NCI-H2227 (cell line): ENCODE data around the gene TMEM61.
"Not testable (repeated sequence)": the region's sequence is repeated elsewhere in the genome, so short reads cannot be mapped to it uniquely, and the experiment has no call there.

Experiments used
- DNase-seq: peaks from one replicate; lab custom pipeline; 2025; ENCODE audit not compliant: unreplicated experiment; lab: John Stamatoyannopoulos, UW

Gene TMEM61

DNA sequence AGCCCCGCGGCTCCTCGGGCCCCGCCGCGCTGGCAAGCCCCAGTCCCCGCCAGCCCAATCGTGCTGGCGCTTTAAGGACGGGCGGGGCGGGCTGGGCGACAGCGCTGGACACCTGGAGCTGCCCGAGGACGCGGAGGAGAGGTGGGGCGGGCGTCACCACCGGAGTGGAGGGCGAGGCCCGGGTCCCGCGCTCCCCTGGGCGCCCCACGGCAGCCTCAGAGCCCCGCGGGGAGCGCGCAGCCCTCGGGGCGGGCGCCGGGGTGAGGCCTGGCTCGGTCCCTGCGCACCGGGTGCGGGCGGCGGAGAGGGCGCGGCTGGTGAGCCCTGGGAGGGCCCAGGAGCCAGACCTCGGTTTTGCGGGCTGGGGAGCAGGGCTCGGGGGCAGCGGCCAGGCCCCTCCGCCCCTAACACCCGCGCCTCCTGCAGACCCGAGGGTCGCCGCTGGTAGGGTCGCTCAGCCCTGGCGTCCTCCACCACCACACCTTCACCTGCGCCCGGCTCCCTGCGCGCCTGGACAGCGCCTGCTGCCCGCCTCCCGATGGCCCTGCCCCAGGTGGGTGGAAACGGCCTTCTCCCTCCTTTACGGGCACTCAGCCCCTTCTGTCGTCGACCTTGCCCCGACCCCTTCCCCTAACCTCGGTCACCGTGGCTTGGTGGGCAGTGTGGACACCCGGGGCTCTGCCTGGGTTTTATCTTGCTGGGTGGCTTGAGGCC is at the start of gene TMEM61:
Gene TMEM61 (plus strand): TSS at position 101 of the 714 bp plus-strand sequence. CDS start 438 bp downstream, at position 539.
- DNase-seq: no peak

DNA sequence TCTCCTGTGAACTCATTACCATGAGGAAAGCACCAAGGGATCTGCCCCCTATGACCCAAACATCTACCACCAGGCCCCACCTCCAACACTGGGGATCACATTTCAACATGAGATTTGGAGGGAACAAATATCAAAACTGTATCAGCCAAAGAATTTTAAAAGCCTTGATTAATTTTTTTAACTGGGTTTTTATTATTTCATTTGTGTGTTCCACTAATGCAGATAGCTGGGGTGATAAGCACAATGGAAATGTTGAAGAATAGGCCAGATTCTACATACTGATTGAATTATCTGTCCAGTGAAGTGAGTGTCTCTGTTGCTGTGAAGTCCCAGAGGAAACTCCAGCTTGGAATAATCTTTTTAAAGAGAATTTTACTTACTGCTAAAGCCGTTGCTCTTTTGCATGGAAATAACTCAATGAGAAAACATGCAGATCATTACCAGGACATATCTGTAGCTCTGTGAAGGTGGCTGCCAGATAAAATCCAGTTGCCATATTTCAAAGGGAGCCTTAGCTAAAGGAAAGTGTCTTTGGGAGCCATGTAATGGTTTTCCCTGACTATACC is 49.1 kb upstream of the TMEM61 start:
- no peak for DNase-seq

DNA sequence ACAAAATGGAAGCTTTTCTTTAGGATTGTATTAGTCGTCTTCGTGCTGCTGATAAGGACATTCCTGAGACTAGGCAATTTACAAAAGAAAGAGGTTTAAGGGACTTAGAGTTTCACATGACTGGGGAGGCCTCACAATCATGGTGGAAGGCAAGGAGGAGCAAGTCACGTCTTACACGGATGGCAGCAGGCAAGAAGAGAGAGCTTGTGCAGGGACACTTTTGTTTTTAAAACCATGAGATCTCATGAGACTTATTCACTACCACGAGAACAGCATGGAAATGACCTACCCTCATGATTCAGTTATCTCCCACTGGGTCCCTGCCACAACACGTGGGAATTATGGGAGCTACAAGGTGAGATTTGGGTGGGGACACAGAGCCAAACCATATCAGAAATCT is 46.3 kb upstream of the TMEM61 start:
- DNase-seq: not testable (repeated sequence)

DNA sequence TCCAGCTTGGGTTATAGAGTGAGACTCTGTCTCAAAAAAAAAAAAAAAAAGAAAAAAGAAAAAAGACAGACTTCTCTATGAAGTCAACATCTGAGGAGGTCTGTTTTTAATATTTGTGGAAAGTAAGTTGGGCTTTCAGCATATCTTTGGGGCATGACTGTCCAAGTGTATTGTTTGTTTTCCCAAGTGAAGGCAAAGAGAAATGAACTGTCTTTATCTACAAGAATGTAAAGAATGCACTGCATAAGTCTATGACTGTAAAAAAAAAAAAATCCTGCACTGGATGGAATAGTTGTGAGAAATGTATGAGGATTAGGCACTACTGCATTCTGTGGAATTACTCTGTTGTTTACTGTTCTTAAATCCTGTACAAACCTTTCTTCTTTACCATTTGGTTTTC is 45.6 kb upstream of the TMEM61 start:
- DNase-seq: no peak

DNA sequence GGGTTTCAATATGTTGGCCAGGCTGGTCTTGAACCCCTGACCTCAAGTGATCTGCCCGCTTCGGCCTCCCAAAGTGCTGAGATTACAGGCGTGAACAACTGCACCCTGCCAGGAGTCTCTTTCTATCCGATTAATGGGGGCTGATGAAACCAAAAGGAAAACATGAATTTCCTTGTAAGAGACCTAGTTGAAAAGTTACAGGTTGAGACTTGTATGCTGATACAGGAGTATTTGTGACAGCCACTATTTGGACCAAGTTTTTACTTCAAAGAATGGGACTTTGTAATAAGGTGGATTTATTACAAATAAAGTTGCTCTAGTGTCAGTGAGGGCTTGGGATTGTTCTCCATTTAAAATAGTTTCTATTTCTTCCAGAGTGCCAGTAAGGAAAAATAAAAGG is 43.6 kb upstream of the TMEM61 start:
- no peak for DNase-seq

DNA sequence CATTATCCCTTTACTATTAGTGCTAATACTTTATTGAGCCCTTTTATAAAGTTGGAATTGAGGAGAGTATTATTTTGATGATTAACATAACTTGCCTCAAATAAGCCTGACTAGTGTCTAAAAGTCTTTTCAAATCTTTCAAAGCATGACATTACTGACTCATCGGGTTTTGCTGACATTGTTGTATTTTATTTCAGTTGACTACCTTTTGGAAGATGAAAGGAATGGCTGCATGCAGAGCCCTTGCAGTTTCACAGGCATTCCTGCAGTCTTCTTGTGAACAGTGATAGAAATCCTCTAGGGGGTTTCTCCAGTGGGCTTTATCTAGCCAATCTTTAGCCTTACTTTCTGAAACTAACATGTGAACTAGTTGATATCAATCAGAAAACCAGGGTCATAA is 43.0 kb upstream of the TMEM61 start:
- no peak for DNase-seq

DNA sequence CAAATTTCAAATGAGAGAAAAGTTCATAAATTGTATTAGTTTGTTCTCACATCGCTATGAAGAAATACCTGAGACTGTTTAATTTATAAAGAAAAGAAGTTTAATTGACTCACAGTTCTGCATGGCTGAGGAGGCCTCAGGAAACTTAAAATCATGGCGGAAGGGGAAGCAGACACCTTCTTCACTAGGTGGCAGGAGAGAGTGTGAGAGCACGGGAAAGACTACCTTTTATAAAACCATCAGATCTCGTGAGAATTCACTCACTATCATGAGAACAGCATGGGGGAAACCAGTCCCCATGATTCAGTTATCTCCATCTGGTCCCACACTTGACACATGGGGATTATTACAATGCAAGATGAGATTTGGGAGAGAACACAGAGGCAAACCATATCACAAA is 41.5 kb upstream of the TMEM61 start:
- DNase-seq: not testable (repeated sequence)

DNA sequence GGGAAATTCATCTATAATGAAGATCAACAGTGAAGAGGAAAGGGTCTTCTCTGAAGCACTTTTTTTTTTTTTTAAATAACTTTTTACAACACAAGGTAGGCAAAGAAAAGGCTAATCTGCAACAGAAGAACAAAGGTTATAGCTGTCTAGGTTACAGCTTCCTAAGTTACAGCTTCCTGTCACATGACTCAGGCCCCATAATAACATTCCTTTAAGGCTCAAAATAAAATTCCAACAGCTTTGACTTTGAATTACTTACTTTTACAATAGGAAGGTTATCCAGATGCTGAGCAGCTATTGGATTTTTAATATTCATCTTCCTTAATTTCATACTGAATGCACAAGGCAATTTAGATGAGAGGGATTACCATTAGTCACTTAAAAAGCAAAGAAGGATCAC is 40.4 kb upstream of the TMEM61 start:
- no peak for DNase-seq

DNA sequence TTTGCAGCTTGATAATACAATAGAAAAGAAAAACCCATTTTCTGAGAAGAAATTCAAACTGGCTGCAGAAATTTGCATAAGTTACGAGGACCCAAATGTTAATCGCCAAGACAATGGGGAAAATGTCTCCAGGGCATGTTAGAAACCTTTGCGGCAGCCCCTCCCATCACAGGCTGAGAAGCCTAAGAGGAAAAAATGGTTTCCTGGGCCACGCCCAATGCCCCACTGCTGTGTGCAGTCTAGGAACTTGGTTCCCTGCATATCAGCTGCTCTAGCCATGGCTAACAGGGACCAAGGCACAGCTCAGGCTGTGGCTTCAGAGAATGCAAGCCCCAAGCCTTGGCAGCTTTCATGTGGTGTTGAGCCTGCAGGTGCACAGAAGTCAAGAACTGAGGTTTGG is 37.5 kb upstream of the TMEM61 start:
- DNase-seq: no peak

DNA sequence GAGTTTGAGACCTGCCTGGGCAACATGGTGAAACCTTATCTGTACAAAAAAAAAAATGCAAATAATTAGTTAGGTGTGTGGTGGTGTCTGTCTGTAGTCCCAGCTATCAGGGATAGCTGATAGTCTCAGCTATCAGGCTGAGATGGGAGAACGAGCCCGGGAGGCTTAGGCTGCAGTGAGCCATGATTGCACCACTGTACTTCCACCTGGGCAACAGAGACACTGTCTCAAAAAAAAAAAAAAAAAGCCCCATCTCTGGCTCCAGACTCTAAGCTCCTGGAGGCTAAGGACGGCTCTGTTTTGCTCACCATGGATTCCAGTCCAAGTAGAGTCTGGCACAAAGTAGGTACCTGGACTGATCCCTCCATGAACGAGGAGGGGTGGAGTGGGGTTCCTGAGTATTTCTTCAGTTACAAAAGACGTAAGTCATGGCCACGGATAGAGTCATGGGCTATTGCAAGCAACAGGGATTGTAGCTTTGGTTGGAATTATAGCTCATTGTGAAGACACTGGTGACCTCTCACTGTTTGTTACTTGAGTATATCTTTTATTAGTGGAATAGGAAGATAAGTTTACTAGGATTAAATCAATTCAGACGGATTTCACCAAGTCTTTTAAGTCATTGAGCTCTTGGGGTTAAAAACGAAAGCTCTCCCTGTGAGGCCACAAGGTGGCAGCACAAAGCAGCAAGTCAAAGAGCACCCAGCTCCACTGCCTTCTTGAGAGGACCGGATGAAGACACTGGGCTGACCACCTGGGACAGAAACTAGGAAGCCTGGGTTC is 35.6 kb upstream of the TMEM61 start:
- DNase-seq: peak; percentile 81

DNA sequence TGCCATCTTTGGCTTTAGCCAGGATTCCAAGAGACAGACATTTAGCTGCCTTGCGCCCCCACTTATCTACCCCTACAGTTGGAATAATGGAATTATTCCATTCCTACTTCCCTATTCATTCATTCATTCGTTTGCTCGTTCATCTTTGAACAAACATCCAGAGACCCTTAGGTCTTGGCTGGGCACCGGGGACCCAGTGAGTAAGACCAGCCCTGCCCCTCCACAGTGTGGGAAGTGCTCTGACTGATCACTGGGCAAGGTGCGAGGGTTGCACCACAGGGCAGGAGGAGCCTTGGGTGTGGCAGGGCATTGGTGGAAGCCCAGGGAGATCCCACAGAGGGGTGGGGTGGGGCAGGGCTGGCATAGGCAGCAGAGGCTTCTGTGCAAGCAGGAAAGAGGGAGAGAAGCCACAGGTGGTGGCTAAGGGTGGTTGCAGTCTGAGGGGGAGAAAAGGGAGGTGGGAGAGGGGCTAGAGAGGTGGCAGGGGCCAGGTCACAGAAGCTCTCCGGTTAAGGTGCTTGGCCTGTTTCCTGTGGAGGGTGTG is 35.0 kb upstream of the TMEM61 start:
- DNase-seq: no peak

DNA sequence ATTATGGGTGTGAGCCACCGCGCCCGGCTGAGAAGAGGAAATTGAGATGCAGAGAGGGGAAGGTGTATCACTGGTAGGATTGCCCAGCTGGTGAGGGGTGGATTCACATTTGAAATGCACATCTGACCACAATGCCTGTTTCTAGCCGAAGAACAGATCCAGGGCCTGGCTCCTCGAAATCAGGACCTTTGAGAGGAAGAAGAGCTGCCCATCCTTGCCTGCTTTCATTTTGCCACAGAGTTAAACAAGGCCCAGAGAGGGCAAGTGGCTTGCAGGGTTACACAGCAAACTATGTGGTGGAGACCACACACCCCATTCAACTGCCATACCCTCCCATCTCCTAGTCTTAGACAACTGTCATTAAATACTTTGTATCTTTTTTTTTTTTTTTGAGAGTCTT is 32.9 kb upstream of the TMEM61 start:
- no peak for DNase-seq

DNA sequence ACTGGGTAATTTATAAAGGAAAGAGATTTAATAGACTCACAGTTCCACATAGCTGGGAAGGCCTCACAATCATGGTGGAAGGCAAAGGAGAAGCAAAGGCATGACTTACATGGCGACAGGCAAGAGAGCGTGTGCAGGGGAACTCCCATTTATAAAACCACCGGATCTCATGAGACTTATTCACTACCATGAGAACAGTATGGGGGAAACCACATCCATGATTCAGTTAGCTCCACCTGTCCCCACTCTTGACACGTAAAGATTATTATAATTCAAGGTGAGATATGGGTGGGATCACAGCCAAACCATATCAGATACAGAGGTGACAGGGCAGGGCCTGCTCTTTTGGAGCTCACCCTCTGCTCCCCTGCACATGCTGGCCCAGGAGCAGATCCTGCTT is 31.4 kb upstream of the TMEM61 start:
- DNase-seq: no peak

DNA sequence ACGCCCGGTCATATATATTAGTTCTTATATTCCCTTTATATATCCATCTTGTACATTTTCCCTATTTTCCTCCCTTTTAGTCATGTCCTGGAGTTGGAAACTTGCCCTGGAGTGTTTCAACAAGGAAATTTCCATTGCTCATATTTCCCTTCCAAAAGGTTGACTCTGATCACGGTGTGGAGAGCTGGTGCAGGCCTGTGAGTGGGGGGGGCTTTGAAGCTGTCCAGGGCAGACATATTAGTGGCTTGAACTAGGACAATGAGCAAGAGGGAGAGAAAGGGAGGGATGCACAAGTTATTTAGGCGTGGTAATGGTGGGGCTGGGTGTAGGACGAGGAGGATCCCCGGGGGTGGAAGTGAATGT is 30.4 kb upstream of the TMEM61 start:
- DNase-seq: no peak

DNA sequence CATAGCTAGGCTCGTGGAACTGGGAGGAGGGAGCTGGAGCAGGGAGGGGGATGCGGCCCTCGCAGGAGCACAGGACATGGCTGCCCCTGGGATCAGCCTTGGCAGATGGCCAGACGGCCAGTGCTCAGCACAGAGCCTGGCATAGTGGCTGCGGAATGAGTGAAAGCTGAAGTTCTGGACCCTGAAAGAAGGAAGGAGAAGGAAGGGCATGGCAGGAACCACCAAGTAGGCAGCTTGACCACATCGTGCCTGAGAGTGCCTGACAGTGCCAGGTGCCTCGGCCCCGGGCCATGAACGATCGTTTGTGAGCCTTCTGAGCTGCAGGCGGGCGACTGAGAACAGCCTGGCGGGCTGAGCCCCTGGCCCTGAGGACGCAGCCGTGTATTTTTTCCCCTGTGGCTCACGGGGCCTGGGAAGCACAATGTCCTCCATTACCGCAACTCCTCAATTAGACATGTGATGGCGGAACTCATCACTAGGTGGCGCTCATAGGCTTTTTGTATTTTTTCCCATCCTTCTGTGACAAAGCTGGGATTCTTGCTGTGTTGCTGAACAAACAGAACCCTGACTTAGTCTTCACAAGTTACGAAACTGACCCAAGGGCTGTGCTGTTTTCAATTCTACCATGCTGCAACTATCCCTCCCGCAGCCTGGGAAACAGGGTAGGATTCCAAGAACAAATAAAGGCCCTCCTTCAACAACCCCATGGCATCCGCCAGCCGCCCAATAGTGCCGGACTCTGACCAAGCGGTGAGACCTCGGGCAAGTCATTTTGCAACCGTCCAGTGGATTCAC is 29.9 kb upstream of the TMEM61 start:
- peak; percentile 82 for DNase-seq

DNA sequence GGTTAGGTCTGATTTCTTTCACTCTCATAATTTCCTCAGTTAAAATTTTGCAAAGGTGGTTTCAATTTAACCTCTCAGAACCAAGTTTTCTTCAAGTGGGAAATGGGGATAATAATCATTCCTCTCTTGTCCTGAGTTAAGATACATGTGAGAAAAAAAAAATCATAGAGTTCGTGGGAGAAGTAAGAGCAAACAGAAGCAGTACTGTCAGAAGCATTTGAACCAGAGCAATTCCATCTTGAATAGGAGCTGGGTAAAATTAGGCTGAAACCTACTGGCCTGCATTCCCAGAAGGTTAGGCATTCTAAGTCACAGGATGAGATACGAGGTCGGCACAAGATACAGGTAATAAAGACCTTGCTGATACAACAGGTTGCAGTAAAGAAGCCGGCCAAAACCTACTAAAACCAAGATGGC is 28.6 kb upstream of the TMEM61 start:
- DNase-seq: no peak

DNA sequence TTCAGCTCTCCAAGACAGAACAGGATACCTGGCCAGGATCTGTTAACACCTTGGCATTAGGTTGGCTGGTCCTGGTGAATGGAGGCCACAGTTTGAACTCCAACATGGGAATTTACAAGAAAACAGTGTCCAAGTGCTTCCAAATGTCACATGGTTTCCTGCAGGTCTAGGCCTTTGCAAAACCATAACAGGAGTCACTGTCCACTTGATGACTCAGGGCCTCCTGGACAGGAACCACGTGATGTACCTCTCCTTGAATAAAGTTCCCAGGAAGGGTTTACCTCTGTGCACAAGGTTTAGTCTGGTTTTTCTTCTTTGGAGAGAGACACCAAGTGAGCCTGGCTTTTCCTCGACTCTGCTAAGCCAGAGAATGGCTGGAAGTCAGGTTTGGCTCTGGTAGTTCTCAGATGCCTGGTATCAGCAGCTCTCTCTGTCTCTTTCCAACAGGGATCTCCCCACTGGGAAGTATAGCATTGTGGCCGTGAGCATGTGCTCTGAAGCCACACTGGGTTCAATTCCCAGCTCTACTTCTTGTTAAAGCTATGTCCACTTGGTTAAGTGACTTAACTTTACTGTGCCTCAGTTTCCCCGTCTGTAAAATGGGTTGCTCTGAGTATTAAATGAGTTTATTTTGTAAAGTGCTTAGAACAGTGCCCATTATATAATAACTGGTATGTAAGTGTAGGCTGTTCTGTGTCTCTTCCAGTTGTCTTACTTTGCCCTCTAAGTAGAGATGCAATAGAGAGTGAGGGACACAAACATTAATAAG is 27.3 kb upstream of the TMEM61 start:
- DNase-seq: no peak

DNA sequence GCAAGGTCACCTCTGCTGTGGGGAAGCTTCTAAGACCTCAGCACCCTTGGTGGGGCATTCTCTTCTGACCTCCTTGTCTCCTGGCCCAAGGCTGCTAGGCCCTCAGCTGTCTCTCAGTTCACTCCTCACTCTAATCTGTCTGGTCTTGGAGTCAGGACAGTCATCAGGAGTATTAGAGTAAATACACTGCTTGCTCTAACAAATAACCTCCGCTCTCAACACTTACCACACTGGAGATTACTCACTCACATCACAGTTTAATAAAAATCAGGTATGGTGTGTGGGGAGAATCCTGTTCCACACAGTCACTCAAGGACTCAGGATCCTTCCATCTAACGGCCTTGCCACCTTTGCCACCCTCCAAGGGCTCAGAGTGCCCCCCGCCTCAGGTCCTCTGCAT is 26.6 kb upstream of the TMEM61 start:
- DNase-seq: no peak

DNA sequence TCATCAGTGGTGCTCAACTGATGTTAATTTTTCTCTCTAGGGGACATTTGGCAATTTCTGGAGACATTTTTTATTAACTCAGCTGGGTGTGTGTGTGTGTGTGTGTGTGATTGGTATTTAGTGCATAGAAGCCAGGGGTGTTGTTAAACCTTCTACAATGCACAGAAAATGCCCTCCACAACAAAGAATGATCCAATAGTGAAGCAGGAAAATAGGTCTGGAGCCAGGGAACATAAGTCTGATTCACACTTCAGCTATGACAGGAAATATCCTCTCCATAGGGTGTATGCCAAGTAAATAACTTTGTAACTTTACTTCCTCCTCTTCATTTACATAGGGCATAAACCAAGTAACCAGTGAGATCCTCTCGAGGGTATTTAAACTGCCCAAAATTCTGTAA is 25.1 kb upstream of the TMEM61 start:
- DNase-seq: no peak

DNA sequence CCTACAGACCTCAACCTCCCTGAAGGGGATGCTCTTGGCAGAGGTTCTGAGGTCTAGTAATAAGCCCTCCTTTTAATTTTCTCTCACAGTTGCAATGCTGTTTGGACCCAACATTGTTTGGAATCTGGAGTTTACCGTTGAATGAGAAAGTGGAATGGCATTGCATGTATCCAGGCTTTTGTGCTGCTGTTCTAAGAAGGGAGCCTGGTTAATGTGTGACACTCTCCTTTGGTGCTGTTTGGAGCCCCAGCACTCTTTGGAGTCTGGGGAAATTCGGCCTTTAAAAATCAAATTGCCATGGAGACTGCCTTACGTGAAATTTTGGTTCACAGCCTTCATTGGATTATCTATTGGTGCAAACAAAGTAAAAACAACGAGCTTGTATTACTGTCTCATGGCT is 23.7 kb upstream of the TMEM61 start:
- no peak for DNase-seq

DNA sequence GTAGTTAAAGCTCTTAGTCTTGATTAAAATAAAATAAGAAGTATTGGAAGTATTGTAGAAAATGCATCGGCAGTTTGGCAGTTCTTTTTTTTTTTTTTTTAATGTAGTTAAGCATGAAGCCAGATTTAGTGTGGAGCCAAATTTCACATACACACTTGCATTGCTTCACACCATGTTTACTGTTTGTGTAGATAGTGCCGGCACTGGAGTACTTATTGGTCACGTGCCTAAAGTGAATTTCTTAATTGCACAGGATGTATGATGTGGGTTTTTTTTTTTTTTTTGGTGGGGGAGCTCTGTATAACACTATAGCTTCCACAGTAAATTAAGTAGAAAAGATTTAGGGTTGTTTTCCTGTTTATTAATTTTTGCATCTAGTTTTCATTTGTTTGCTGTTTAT is 21.2 kb upstream of the TMEM61 start:
- DNase-seq: no peak
